Right lobe of liver (tissue), 4 donors: ENCODE results near the gene CSAG3.

ENCODE experiments used
- POLR2A ChIP-seq: fragments of 450-650 bp; IDR thresholded peaks from one replicate; pipeline ENCODE4 v1.6.1; 2017; ENCODE audit warnings: antibody characterized with exemption, mild to moderate bottlenecking
- TF ChIP-seq, protein P1 (sequence below), 4 donors: fragments of 200-600 bp in 3 of 4; fragments of 450-650 bp in 1 of 4; IDR thresholded peaks; one replicate each; pipeline versions ENCODE4 v1.5.1 to v1.8.0; 2016 to 2022; ENCODE audit warnings: antibody characterized with exemption in 4 of 4, mild to moderate bottlenecking in 2 of 4
- donor health status: DM: no; HTN: no; CAD: no.
- donor health status: DM: no; HTN: no; CAD: no.
- donor health status: DM: no; HTN: yes; CAD: no.

DNA sequence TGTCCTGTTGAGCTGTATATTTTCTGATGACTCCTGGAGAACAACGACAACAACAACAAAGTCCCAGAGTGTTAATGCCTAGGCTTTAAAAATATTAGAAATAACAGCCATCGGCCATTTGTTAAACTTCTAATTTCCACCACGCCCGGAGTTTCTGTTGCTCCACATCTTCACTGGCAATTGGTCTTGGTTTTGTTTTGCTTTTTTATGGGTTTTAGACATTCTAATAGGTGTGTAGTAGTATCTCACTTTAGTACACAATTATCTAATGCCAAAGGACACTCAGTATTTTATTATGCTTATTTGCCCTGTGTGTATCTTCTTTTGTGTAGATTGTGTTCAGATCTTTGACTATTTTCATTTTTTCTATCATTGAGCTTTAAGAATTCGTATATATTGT, 20.5 kb upstream of the CSAG3 start:
- TF ChIP-seq, protein P1, sequence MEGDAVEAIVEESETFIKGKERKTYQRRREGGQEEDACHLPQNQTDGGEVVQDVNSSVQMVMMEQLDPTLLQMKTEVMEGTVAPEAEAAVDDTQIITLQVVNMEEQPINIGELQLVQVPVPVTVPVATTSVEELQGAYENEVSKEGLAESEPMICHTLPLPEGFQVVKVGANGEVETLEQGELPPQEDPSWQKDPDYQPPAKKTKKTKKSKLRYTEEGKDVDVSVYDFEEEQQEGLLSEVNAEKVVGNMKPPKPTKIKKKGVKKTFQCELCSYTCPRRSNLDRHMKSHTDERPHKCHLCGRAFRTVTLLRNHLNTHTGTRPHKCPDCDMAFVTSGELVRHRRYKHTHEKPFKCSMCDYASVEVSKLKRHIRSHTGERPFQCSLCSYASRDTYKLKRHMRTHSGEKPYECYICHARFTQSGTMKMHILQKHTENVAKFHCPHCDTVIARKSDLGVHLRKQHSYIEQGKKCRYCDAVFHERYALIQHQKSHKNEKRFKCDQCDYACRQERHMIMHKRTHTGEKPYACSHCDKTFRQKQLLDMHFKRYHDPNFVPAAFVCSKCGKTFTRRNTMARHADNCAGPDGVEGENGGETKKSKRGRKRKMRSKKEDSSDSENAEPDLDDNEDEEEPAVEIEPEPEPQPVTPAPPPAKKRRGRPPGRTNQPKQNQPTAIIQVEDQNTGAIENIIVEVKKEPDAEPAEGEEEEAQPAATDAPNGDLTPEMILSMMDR (IDR thresholded peaks at IDR 0.05), result no peak
- no peak for TF ChIP-seq POLR2A
